H1 (cell line): ENCODE data around the gene UBE2F. TPM values are rescaled to one million over a fixed set of nuclear protein-coding genes. Genes with fewer than 3 reads are reported as not detected.
"Not testable (repeated sequence)": the region's sequence is repeated elsewhere in the genome, so short reads cannot be mapped to it uniquely, and the experiment has no call there.

ENCODE experiments used
- CTCF ChIA-PET: fragments of 300-600 bp; sonication (Branson Sonifier 250); formaldehyde crosslinking; loops from one replicate; lab custom pipeline; 2021; ENCODE audit not compliant: partially characterized antibody; lab: Charles Lee
- POLR2A ChIA-PET: fragments of 300-600 bp; sonication (Branson Sonifier 250); formaldehyde crosslinking; loops from one replicate; lab custom pipeline; 2021; ENCODE audit warnings: inconsistent platforms; ENCODE audit not compliant: partially characterized antibody; lab: Charles Lee
- DNase-seq, 2 experiments: peaks; one replicate each; pipeline versions ENCODE4 v3.0.0 to v3.0.0-alpha.2; 2010 to 2022; ENCODE audit warnings: low spot score in 2 of 2, low read depth in 1 of 2, mixed read lengths in 1 of 2
- FAIRE-seq: peaks from 2 replicates; lab custom pipeline; 2011; peaks lifted over from hg19 to GRCh38; lab: Jason Lieb, UNC
- H2AFZ ChIP-seq: 2 replicates; pipeline ENCODE4 v1.8.1; 2012; ENCODE audit warnings: low read length, inconsistent platforms
- H2AK5ac ChIP-seq: 2 replicates; pipeline ENCODE4 v1.6.1; 2013; ENCODE audit warnings: low read depth, low read length
- H2BK120ac ChIP-seq: replicated peaks from 2 replicates; pipeline ENCODE3; 2013; ENCODE audit warnings: low read depth, low read length, inconsistent platforms
- H2BK12ac ChIP-seq: 2 replicates; pipeline ENCODE4 v1.6.1; 2013; ENCODE audit warnings: low read depth, low read length
- H2BK15ac ChIP-seq: 2 replicates; pipeline ENCODE4 v1.6.1; 2013; ENCODE audit warnings: low read length
- H2BK20ac ChIP-seq: 2 replicates; pipeline ENCODE4 v1.6.1; 2013; ENCODE audit warnings: low read length
- H2BK5ac ChIP-seq: 2 replicates; pipeline ENCODE4 v1.6.1; 2013; ENCODE audit warnings: low read depth, low read length
- H3K14ac ChIP-seq: 2 replicates; pipeline ENCODE4 v1.6.1; 2013; ENCODE audit warnings: inconsistent platforms; ENCODE audit not compliant: insufficient read length
- H3K18ac ChIP-seq: 2 replicates; pipeline ENCODE4 v1.6.1; 2013; ENCODE audit warnings: low read length; ENCODE audit errors: extremely low read depth
- H3K23ac ChIP-seq: 2 replicates; pipeline ENCODE4 v1.6.1; 2013; ENCODE audit warnings: inconsistent platforms; ENCODE audit not compliant: insufficient read length
- H3K23me2 ChIP-seq: 2 replicates; pipeline ENCODE4 v1.6.1; 2013; ENCODE audit warnings: low read depth, low read length
- H3K27ac ChIP-seq: 2 replicates; pipeline ENCODE4 v1.6.1; 2011; ENCODE audit warnings: low read depth, low read length, inconsistent platforms
- H3K27me3 ChIP-seq, 4 experiments: replicated peaks in 1 of 4; 1 replicate in 1 of 4; 2 replicates in 3 of 4; pipeline versions ENCODE4 v1.6.1 to v1.8.1; 2011 to 2013; ENCODE audit warnings: low read length in 3 of 4, mild to moderate bottlenecking in 3 of 4, inconsistent platforms in 2 of 4, mixed read lengths in 2 of 4, moderate library complexity in 1 of 4; ENCODE audit not compliant: control insufficient read depth in 3 of 4, insufficient read depth in 3 of 4; ENCODE audit errors: extremely low read depth in 1 of 4
- H3K36me3 ChIP-seq, 4 experiments: 2 replicates each; pipeline versions ENCODE4 v1.6.1 to v1.8.1; 2011 to 2013; ENCODE audit warnings: mild to moderate bottlenecking in 4 of 4, low read length in 3 of 4, moderate library complexity in 2 of 4, control low read depth in 1 of 4, inconsistent platforms in 1 of 4; ENCODE audit not compliant: insufficient read depth in 4 of 4, control insufficient read depth in 2 of 4
- H3K4ac ChIP-seq: replicated peaks from 2 replicates; pipeline ENCODE3; 2013; ENCODE audit warnings: low read length, low read depth, mixed read lengths, inconsistent platforms; ENCODE audit not compliant: insufficient read length
- H3K4me1 ChIP-seq, 4 experiments: replicated peaks in 1 of 4; 1 replicate in 1 of 4; 2 replicates in 3 of 4; pipeline versions ENCODE4 v1.6.1 to v1.8.1; 2011 to 2013; ENCODE audit warnings: low read length in 3 of 4, inconsistent platforms in 2 of 4, mixed read lengths in 1 of 4; ENCODE audit not compliant: insufficient read depth in 4 of 4, control insufficient read depth in 3 of 4
- H3K4me2 ChIP-seq, 2 experiments: 2 replicates each; pipeline versions ENCODE4 v1.6.1 to v1.8.1; 2011 to 2013; ENCODE audit warnings: low read depth in 2 of 2, low read length in 2 of 2, control low read depth in 1 of 2, inconsistent platforms in 1 of 2, mild to moderate bottlenecking in 1 of 2; ENCODE audit not compliant: insufficient read depth in 1 of 2
- H3K4me3 ChIP-seq, 4 experiments: fragments of 200-600, 300-600 bp in 1 of 4; sonication (generic), shearing (Covaris generic), sonication (Bioruptor Twin) in 1 of 4; 2 replicates each; pipeline versions ENCODE4 v1.5.1 to v1.8.1; 2011 to 2016; ENCODE audit warnings: low read length in 4 of 4, low read depth in 3 of 4, control low read depth in 2 of 4, inconsistent platforms in 2 of 4, mild to moderate bottlenecking in 2 of 4, mixed read lengths in 1 of 4, moderate library complexity in 1 of 4; ENCODE audit not compliant: insufficient read depth in 2 of 4; ENCODE audit errors: extremely low read depth in 1 of 4
- H3K56ac ChIP-seq: replicated peaks from 2 replicates; pipeline ENCODE3; 2013; ENCODE audit warnings: low read depth, mild to moderate bottlenecking, mixed read lengths, low read length, inconsistent platforms; ENCODE audit not compliant: insufficient read length
- H3K79me1 ChIP-seq: 2 replicates; pipeline ENCODE4 v1.6.1; 2013; ENCODE audit warnings: low read depth, low read length, control low read depth
- H3K79me2 ChIP-seq, 2 experiments: 2 replicates each; pipeline versions ENCODE4 v1.6.1 to v1.8.1; 2012 to 2013; ENCODE audit warnings: low read length in 2 of 2, mild to moderate bottlenecking in 2 of 2, inconsistent platforms in 1 of 2; ENCODE audit not compliant: insufficient read depth in 2 of 2, control insufficient read depth in 1 of 2
- H3K9ac ChIP-seq, 4 experiments: replicated peaks in 1 of 4; 1 replicate in 1 of 4; 2 replicates in 3 of 4; pipeline versions ENCODE4 v1.6.1 to v1.8.1; 2011 to 2013; ENCODE audit warnings: low read depth in 3 of 4, low read length in 3 of 4, control low read depth in 2 of 4, mild to moderate bottlenecking in 2 of 4, moderate library complexity in 2 of 4, inconsistent platforms in 1 of 4; ENCODE audit errors: extremely low read depth in 1 of 4
- H3K9me3 ChIP-seq, 2 experiments: 2 replicates each; pipeline versions ENCODE4 v1.6.1 to v1.8.1; 2012 to 2013; ENCODE audit warnings: mild to moderate bottlenecking in 2 of 2, moderate library complexity in 2 of 2, control low read depth in 1 of 2, inconsistent platforms in 1 of 2, low read depth in 1 of 2, low read length in 1 of 2, mixed read lengths in 1 of 2; ENCODE audit not compliant: insufficient read depth in 2 of 2
- H4K20me1 ChIP-seq, 2 experiments: replicated peaks in 1 of 2; 2 replicates each; pipeline versions ENCODE3 to v1.8.1; 2011 to 2013; ENCODE audit warnings: inconsistent platforms in 2 of 2, low read length in 2 of 2, mild to moderate bottlenecking in 1 of 2; ENCODE audit not compliant: insufficient read depth in 2 of 2, control insufficient read depth in 1 of 2
- H4K5ac ChIP-seq: 2 replicates; pipeline ENCODE4 v1.6.1; 2013; ENCODE audit warnings: low read length, low read depth, mixed read lengths, inconsistent platforms; ENCODE audit not compliant: insufficient read length
- H4K8ac ChIP-seq: 2 replicates; pipeline ENCODE4 v1.8.0; 2013; ENCODE audit warnings: mild to moderate bottlenecking, moderate library complexity, low read length, inconsistent platforms; ENCODE audit not compliant: insufficient read depth; ENCODE audit errors: extremely low read depth
- H4K91ac ChIP-seq: replicated peaks from 2 replicates; pipeline ENCODE3; 2013; ENCODE audit warnings: low read length, mixed read lengths, inconsistent platforms; ENCODE audit not compliant: insufficient read length
- WGBS, 2 experiments: shearing (Covaris generic) in 1 of 2; methylation state at CpG; one replicate each; pipeline versions ENCODE4 v1.1.6 to v1.1.7; 2013 to 2015; ENCODE audit warnings: low lambda C conversion rate in 2 of 2, mixed read lengths in 2 of 2, inconsistent platforms in 1 of 2, low coverage in 1 of 2, missing lambda C conversion rate in 1 of 2; ENCODE audit not compliant: insufficient replicate concordance in 2 of 2, insufficient coverage in 1 of 2, insufficient read length in 1 of 2; ENCODE audit errors: extremely low coverage in 1 of 2, missing lambda C conversion rate in 1 of 2; 5-methylcytosine and 5-hydroxymethylcytosine counted together
- polyA plus RNA-seq, 7 experiments: library from polyadenylated mRNA; depleted of rRNA in 3 of 7; stranded (reverse) in 5 of 7; unstranded in 2 of 7; fragments of >200 nt in 5 of 7; fragments of 200-250 nt in 2 of 7; gene quantifications; 1 replicate in 5 of 7; 2 replicates in 1 of 7; 4 replicates in 1 of 7; pipeline versions ENCODE4 v1.2.1 to v1.2.3, GENCODE V29; 2011 to 2013; ENCODE audit warnings: missing spikeins in 2 of 7, mixed read lengths in 2 of 7
- total RNA-seq: library from RNA; stranded (reverse); fragmentation: NEBNext Ultra II Directional; extraction: Animal tissue kit (Norgen Biotek cat#: 25700); gene quantifications from 2 replicates; pipeline ENCODE4 v1.2.1, GENCODE V29; 2021

Gene UBE2F
- total and polyA plus RNA-seq, 2 of the 8 experiments (the other 6 are each of a cell fraction or from before 2014, with no cell fraction given): 43.3 to 59.8 TPM

DNA sequence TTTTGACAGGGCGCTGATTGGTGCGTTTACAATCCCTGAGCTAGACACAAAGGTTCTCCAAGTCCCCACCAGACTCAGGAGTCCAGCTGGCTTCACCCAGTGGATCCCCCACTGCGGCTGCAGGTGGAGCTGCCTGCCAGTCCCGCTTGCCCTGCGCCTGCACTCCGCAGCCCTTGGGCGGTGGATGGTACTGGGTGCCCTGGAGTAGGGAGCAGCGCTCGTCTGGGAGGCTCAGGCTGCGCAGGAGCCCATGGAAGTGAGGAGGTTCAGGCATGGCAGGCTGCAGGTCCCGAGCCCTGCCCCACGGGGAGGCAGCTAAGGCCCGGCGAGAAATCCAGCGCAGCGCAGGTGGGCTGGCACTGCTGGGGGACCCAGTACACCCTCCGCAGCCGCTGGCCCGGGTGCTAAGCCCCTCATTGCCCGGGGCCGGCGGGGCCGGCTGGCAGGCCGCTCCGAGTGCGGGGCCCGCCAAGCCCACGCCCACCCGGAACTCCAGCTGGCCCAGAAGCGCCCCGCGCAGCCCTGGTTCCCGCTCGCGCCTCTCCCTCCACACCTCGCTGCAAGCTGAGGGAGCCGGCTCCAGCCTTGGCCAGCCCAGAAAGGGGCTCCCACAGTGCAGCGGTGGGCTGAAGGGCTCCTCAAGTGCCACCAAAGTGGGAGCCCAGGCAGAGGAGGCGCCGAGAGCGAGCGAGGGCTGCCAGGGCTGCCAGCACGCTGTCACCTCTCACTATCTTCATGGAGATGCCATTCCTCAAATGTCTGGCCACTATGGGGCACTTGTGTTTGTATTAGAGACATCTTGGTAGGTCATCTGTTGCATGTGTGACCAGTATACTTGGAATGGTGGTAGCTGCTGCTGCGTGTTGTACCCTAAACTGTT is 91.1 kb downstream of the UBE2F start:
- not testable (repeated sequence) for H3K14ac ChIP-seq, H2BK20ac ChIP-seq, H3K18ac ChIP-seq, H3K56ac ChIP-seq, H3K79me1 ChIP-seq, H3K4me2 ChIP-seq, H3K9me3 ChIP-seq, H3K27me3 ChIP-seq, H3K4me1 ChIP-seq, DNase-seq, H2BK12ac ChIP-seq, H2AK5ac ChIP-seq, H3K9ac ChIP-seq, H2BK15ac ChIP-seq, H3K23me2 ChIP-seq, H3K27ac ChIP-seq, H2BK5ac ChIP-seq, H2BK120ac ChIP-seq, H4K20me1 ChIP-seq, FAIRE-seq, H3K4ac ChIP-seq, H4K91ac ChIP-seq, H3K36me3 ChIP-seq, H3K4me3 ChIP-seq, H4K5ac ChIP-seq, H2AFZ ChIP-seq, H3K23ac ChIP-seq, H4K8ac ChIP-seq
- ChIA-PET CTCF (interaction anchor here (0.7 to 1.2 kb wide), 2 partner anchors 19 to 82 kb away, joined by 3 read pairs; no protein-coding TSS in a partner anchor), POLR2A (interaction anchor here (1.1 to 1.7 kb wide), 2 partner anchors 38 to 41 kb away, joined by 3 to 7 read pairs; no protein-coding TSS in a partner anchor)
- H3K79me2 ChIP-seq: peaks cover 0 to 25% of the 10 kb centered on the region in 2 experiments; a peak in 3 of 4 replicates
- 94% methylated on average over 33 of the region's 44 CpGs; no CpG with 5 or more reads in 1 of the 2 experiments for WGBS, 2 experiments
